Ovary (tissue), 9 donors: ENCODE results near the gene LPIN1. TPM values are rescaled to one million over a fixed set of nuclear protein-coding genes. Genes with fewer than 3 reads are reported as not detected.

ENCODE experiments used
- DNase-seq, 5 donors: peaks; one replicate each; pipeline ENCODE4 v3.0.0-alpha.2; 2019 to 2020
- H3K27ac ChIP-seq, 2 donors: fragments of 200-600 bp; one replicate each; pipeline versions ENCODE4 v1.5.1 to v1.8.0; 2019 to 2022
- H3K27me3 ChIP-seq: fragments of 200-600 bp; one replicate; pipeline ENCODE4 v1.8.0; 2022
- H3K36me3 ChIP-seq: fragments of 200-600 bp; sonication (generic); one replicate; pipeline ENCODE4 v1.5.1; 2019
- H3K4me1 ChIP-seq: one replicate; pipeline ENCODE4 v1.8.1; 2013; ENCODE audit warnings: mild to moderate bottlenecking, moderate library complexity; ENCODE audit not compliant: insufficient read depth
- H3K4me3 ChIP-seq: fragments of 200-600 bp; sonication (generic); one replicate; pipeline ENCODE4 v1.5.1; 2017
- H3K9me3 ChIP-seq, 2 donors: fragments of 200-600 bp in 1 of 2; sonication (generic) in 1 of 2; one replicate each; pipeline versions ENCODE4 v1.5.1 to v1.8.1; 2013 to 2019; ENCODE audit warnings: mild to moderate bottlenecking in 1 of 2, moderate library complexity in 1 of 2
- CTCF ChIP-seq, 3 donors: fragments of 450-650 bp in 2 of 3; fragments of 200-600 bp in 1 of 3; IDR thresholded peaks; one replicate each; pipeline versions ENCODE4 v1.5.1 to v1.8.0; 2016 to 2022; ENCODE audit warnings: antibody characterized with exemption in 3 of 3, mild to moderate bottlenecking in 1 of 3
- EP300 ChIP-seq: sonication (generic); formaldehyde crosslinking; IDR thresholded peaks from one replicate; pipeline ENCODE4 v1.6.1; 2017; ENCODE audit warnings: antibody characterized with exemption
- POLR2A ChIP-seq: fragments of 450-650 bp; IDR thresholded peaks from one replicate; pipeline ENCODE4 v1.6.1; 2017; ENCODE audit warnings: antibody characterized with exemption, mild to moderate bottlenecking, moderate library complexity
- WGBS, 3 donors: extraction: QIAGEN DNeasy Blood & Tissue Kit in 1 of 3; methylation state at CpG; one replicate each; pipeline versions ENCODE4 v1.1.5 to v1.1.7; 2013 to 2017; 5-methylcytosine and 5-hydroxymethylcytosine counted together
- intact Hi-C, 4 donors: fragments of 100-400 bp; cut with DNase I; formaldehyde crosslinking; loops; one replicate each; pipeline versions ENCODE4 v1.11.0 to v1.15.1; 2022 to 2023
- polyA plus RNA-seq, 2 donors: library from polyadenylated mRNA; stranded (reverse); fragments of 200-250 nt in 1 of 2; fragments of 350-450 nt in 1 of 2; fragmentation: Illumina TruSeq in 1 of 2; extraction: RNeasy Lipid Tissue Mini Kit (QIAGEN cat#74804) in 1 of 2; gene quantifications; one replicate each; pipeline ENCODE4 v1.2.3, GENCODE V29; 2013 to 2014
- total RNA-seq, 7 donors: library from RNA; depleted of rRNA in 2 of 7; stranded (reverse); fragments of >200 nt in 2 of 7; fragmentation: NEBNext Ultra II Directional in 3 of 7; extraction: Animal tissue kit (Norgen Biotek cat#: 25700) in 3 of 7; gene quantifications; one replicate each; pipeline versions ENCODE4 v1.1.0 to v1.2.4, GENCODE V29; 2016 to 2023
- donor health status: DM: no; HTN: no; CAD: no; lungs with moderate emphysema.
- donor health status: DM: no; HTN: no; CAD: no.
- donor health status: Bipolar disorder and iron deficiency.
- donor health status: DM: yes; HTN: yes; CAD: no.
- donor health status: DM: no; HTN: no; CAD: no.
- donor health status: DM: yes; HTN: yes; CAD: no.

LPIN1 gene
- total and polyA plus RNA-seq, 9 donors = 19.9 to 144 (median 50.8) TPM

GRCh38 chr2:11808016-11808400 lies 61.6 kb downstream of the LPIN1 start:
- Histone ChIP-seq H3K27me3 (no peaks in the 10 kb centered on the region), H3K27ac (no peak overlapping the region), H3K36me3 (no peaks in the 10 kb centered on the region), H3K4me1 (no peaks in the 10 kb centered on the region), H3K4me3 (no peak overlapping the region), H3K9me3 (no peaks in the 10 kb centered on the region)
- 94 to 97% (median 96%) methylated on average over 8 of the region's 8 CpGs for WGBS, 3 donors
- TF ChIP-seq EP300 = no peak
- TF ChIP-seq POLR2A = no peak
- no peak for TF ChIP-seq CTCF (IDR thresholded peaks at IDR 0.05)
- DNase-seq = no peak
- intact Hi-C loops = no loop called here

- H3K4me3 ChIP-seq = no peak overlapping the region
- TF ChIP-seq EP300 = no peak
- TF ChIP-seq POLR2A = no peak
- no peak for TF ChIP-seq CTCF (IDR thresholded peaks at IDR 0.05)
- no peaks in the 10 kb centered on the region for H3K36me3 ChIP-seq
- DNase-seq = no peak
- H3K4me1 ChIP-seq = no peaks in the 10 kb centered on the region
- 93 to 95% (median 95%) methylated on average over 12 of the region's 12 CpGs for WGBS, 3 donors
- intact Hi-C loops = no loop called here
- no peaks in the 10 kb centered on the region for H3K9me3 ChIP-seq
- H3K27me3 ChIP-seq = no peaks in the 10 kb centered on the region
- H3K27ac ChIP-seq = no peak overlapping the region
Measured at GRCh38 chr2:11809586-11810236, 63.3 kb downstream of the LPIN1 start.

GRCh38 chr2:11810237-11810977 lies 64.0 kb downstream of the LPIN1 start:
- no peak overlapping the region for H3K4me3 ChIP-seq
- 91 to 94% (median 92%) methylated on average over 12 of the region's 12 CpGs for WGBS, 3 donors
- H3K9me3 ChIP-seq = no peaks in the 10 kb centered on the region
- DNase-seq = no peak
- intact Hi-C loops = no loop called here
- H3K27ac ChIP-seq = no peak overlapping the region
- H3K36me3 ChIP-seq = no peaks in the 10 kb centered on the region
- H3K4me1 ChIP-seq = no peaks in the 10 kb centered on the region
- no peak for TF ChIP-seq POLR2A
- no peak for TF ChIP-seq CTCF (IDR thresholded peaks at IDR 0.05)
- TF ChIP-seq EP300 = no peak
- H3K27me3 ChIP-seq = no peaks in the 10 kb centered on the region

- H3K27me3 ChIP-seq = no peaks in the 10 kb centered on the region
- no peak overlapping the region for H3K27ac ChIP-seq
- no peaks in the 10 kb centered on the region for H3K36me3 ChIP-seq
- TF ChIP-seq EP300 (no peak), POLR2A (no peak), CTCF (IDR thresholded peaks at IDR 0.05) (no peak)
- intact Hi-C loops = no loop called here
- no peak overlapping the region for H3K4me3 ChIP-seq
- WGBS, 3 donors = 91 to 95% (median 92%) methylated on average over 6 of the region's 6 CpGs
- no peak for DNase-seq
- H3K9me3 ChIP-seq = no peaks in the 10 kb centered on the region
- H3K4me1 ChIP-seq = no peaks in the 10 kb centered on the region
Measured at GRCh38 chr2:11811036-11811654, 64.7 kb downstream of the LPIN1 start.
